Measurements from ENCODE around the gene PLEK.

Gene PLEK

DNA sequence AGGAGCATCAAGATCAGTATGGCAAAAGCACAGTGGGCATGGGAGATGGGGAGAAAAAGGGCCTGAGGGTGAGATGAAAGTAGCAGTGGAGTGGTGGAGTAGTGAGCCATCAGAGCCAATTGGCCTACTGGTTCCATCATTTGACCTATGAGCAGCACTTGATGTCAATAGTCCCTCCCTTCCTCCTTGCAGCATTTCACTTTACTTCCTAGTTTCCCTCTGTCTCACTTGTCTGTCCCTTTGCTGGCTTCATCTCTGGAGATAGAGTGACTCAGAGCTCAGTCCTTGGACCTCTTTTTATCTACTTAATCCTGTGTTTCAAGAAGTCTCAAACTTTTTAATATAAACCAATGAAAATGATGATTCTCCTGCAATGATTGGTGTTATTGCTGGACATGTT, 69.9 kb downstream of the PLEK start:
- TF ChIP-seq, protein P1, sequence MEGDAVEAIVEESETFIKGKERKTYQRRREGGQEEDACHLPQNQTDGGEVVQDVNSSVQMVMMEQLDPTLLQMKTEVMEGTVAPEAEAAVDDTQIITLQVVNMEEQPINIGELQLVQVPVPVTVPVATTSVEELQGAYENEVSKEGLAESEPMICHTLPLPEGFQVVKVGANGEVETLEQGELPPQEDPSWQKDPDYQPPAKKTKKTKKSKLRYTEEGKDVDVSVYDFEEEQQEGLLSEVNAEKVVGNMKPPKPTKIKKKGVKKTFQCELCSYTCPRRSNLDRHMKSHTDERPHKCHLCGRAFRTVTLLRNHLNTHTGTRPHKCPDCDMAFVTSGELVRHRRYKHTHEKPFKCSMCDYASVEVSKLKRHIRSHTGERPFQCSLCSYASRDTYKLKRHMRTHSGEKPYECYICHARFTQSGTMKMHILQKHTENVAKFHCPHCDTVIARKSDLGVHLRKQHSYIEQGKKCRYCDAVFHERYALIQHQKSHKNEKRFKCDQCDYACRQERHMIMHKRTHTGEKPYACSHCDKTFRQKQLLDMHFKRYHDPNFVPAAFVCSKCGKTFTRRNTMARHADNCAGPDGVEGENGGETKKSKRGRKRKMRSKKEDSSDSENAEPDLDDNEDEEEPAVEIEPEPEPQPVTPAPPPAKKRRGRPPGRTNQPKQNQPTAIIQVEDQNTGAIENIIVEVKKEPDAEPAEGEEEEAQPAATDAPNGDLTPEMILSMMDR (IDR thresholded peaks at IDR 0.05) = no peak

DNA sequence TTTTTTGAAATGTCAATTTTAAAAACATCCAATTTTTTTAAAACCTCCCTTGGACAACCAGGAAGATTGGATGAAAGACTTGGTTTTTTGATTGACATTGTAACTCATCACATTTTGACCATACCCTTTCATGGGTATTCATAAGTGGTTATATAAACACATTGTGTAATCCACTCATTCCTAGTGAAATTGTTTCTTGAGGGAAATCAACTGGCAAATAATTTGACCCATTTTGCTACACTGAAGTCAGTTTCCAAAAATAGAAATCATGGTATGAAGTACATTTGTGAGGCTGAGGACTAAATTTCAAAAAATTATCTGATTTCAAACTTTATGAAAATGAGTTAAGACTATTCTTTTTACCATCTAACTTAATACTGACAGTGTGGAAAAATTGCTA, 70.5 kb downstream of the PLEK start:
- TF ChIP-seq, protein P1 (IDR thresholded peaks at IDR 0.05) = no peak

DNA sequence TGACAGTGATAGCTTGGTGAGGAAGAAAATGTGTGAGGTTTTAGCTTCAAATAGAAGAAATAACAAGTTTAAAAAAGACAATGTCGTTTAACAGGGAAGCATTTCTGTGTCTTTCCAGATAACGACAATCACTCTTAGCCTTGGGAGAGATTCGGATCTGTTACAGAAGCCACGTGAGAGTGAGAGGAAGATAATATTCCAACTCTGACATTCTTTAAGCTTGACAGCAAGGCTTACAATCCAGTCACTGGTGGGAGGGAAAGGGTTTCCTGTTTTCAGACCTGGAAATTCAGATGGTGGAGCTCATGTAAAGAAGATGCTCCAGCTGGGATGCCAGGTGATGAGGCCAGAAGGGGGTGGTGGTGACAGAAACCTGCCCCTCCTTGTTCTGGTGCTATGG, 71.2 kb downstream of the PLEK start:
- TF ChIP-seq, protein P1 (IDR thresholded peaks at IDR 0.05) = no peak

DNA sequence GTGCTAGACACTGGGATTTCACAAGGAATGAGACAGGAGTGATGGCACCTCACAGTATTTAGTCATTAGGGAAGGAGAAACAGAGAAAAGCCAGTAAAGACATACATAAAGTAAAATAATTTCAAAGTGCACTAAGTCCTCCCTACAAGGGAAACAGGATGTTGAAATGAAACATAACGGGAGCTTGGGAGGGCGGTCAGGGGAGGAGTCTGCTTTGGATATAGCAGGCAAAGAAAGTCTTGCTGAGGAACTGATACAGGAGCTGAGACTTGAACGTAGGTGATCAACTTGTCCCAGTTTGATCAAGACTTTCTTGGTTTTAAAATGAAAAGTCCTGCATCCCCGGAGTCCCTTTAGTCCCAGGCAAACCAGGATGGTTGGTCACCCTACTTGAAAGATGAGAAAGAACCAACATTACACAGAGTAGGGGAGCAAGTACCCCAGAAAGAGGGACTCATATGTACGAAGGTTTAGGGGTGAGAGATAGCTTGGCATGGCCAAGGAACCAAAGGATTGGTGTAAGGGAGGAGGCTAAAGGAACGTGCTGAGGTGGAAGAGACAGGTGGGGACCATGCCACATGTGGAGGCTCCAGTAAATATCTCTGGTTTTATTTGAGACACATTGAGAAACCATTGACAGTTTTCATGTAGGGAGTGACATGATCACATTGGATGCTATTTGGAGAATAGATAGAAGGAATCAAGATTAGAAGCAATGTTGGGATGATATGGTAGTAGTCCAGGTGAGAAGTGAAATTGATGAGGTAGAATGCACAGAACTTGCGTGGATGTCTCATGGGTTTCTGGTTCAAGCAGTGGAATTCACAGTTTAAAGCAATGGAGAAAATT, 73.6 kb downstream of the PLEK start:
- TF ChIP-seq, protein P1 (IDR thresholded peaks at IDR 0.05) = no peak

- TF ChIP-seq, protein P1 (IDR thresholded peaks at IDR 0.05) = peak; percentile 61
Measured at GRCh38 chr2:68441179-68441993, 76.3 kb downstream of the PLEK start.

- TF ChIP-seq, protein P1 (IDR thresholded peaks at IDR 0.05) = 0 out of 2 replicates have a peak, but pooled peaks have one; percentile 5
Measured at GRCh38 chr2:68441994-68442322, 76.9 kb downstream of the PLEK start.

Measured in LNCAP (cell line).